ENCODE measurements around the gene HMGA1. TPM values are rescaled to one million over a fixed set of nuclear protein-coding genes. Genes with fewer than 3 reads are reported as not detected.
A peak's percentile ranks its signal among the peaks of the same experiment; 100 is the strongest.

Gene HMGA1
- 28.1 TPM for total RNA-seq (2013)
- 10 to 100 TPM; 11.4 to 37.9 (median 17.6) TPM for polyA plus RNA-seq
- 29.4 and 47.2 TPM in 2 replicates for polyA minus RNA-seq
- total RNA-seq = 76.8 to 517 (median 121) reads per million in 11 experiments

- Histone ChIP-seq H3K27me3 (ENCODE audit: control insufficient read depth in 2 of 2, insufficient read depth in 2 of 2, low read length in 2 of 2) (no peaks in the 10 kb centered on the region), H3K4me2 (replicated peaks; ENCODE audit: extremely low read depth, low read length, poor library complexity, severe bottlenecking) (peak within 1 kb of the TSS; percentile 77), H3K4me3 (replicated peaks in 1 of 3; ENCODE audit: low read depth in 2 of 3, low read length in 3 of 3) (peak within 1 kb of the TSS; percentile 54 to 90 (median 79)), H2AFZ (ENCODE audit: insufficient read depth, low read depth, low read length, poor library complexity, severe bottlenecking) (peak within 1 kb of the TSS; percentile 38), H3K36me3 (replicated peaks in 1 of 2; ENCODE audit: control insufficient read depth in 1 of 2, insufficient read depth in 2 of 2, low read length in 2 of 2) (peaks cover 8 to 15% of the 10 kb centered on the region in 2 donors), H3K4me1 (ENCODE audit: control insufficient read depth in 1 of 2, insufficient read depth in 2 of 2, low read length in 2 of 2) (peaks cover 16 to 31% of the 10 kb centered on the region in 2 donors), H3K9ac (ENCODE audit: insufficient read depth, low read length, poor library complexity, severe bottlenecking) (peak within 1 kb of the TSS; percentile 89), H3K9me3 (replicated peaks in 1 of 2; ENCODE audit: control insufficient read depth in 1 of 2, insufficient read depth in 1 of 2, low read length in 2 of 2) (no peaks in the 10 kb centered on the region), H3K79me2 (ENCODE audit: insufficient read depth, low read length) (peaks cover 30% of the 10 kb centered on the region), H4K20me1 (ENCODE audit: insufficient read depth, low read length) (peaks cover 37% of the 10 kb centered on the region), H3K27ac (ENCODE audit: low read depth in 1 of 2, low read length in 2 of 2) (peak within 1 kb of the TSS; percentile 86 to 97)
- H3K9me3 Mint-ChIP-seq = no peaks in the 10 kb centered on the region
- peaks cover 18 to 30% of the 10 kb centered on the region in 2 donors for H3K36me3 Mint-ChIP-seq
- peak within 1 kb of the TSS; percentile 84 to 87 for H3K4me3 Mint-ChIP-seq
- intact Hi-C loops (cut with micrococcal nuclease) = loop anchor here in 1 of 2 donors (1.0 kb wide), 2 partner anchors 8 to 12 kb away; no protein-coding TSS in a partner anchor
- peak; percentile 86 to 93 (median 90) for DNase-seq
- WGBS (ENCODE audit: insufficient coverage) = under 1% methylated on average over 71 of the region's 91 CpGs
- TF ChIP-seq, protein P1, sequence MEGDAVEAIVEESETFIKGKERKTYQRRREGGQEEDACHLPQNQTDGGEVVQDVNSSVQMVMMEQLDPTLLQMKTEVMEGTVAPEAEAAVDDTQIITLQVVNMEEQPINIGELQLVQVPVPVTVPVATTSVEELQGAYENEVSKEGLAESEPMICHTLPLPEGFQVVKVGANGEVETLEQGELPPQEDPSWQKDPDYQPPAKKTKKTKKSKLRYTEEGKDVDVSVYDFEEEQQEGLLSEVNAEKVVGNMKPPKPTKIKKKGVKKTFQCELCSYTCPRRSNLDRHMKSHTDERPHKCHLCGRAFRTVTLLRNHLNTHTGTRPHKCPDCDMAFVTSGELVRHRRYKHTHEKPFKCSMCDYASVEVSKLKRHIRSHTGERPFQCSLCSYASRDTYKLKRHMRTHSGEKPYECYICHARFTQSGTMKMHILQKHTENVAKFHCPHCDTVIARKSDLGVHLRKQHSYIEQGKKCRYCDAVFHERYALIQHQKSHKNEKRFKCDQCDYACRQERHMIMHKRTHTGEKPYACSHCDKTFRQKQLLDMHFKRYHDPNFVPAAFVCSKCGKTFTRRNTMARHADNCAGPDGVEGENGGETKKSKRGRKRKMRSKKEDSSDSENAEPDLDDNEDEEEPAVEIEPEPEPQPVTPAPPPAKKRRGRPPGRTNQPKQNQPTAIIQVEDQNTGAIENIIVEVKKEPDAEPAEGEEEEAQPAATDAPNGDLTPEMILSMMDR (IDR thresholded peaks at IDR 0.05) = no peak
- H3K27ac Mint-ChIP-seq = peak within 1 kb of the TSS; percentile 90 to 97 (median 95)
- H3K4me1 Mint-ChIP-seq = peaks cover 23% of the 10 kb centered on the region
- peaks cover 0 to 2% (median 1%) of the 10 kb centered on the region in 3 donors for H3K27me3 Mint-ChIP-seq (ENCODE audit: low read depth in 3 of 3)
Observed at GRCh38 chr6:34236443-34237315, at the start of gene HMGA1. Gene HMGA1 (plus strand): TSS chr6:34236873. CDS start chr6:34240781, 3,908 bp downstream.

DNA sequence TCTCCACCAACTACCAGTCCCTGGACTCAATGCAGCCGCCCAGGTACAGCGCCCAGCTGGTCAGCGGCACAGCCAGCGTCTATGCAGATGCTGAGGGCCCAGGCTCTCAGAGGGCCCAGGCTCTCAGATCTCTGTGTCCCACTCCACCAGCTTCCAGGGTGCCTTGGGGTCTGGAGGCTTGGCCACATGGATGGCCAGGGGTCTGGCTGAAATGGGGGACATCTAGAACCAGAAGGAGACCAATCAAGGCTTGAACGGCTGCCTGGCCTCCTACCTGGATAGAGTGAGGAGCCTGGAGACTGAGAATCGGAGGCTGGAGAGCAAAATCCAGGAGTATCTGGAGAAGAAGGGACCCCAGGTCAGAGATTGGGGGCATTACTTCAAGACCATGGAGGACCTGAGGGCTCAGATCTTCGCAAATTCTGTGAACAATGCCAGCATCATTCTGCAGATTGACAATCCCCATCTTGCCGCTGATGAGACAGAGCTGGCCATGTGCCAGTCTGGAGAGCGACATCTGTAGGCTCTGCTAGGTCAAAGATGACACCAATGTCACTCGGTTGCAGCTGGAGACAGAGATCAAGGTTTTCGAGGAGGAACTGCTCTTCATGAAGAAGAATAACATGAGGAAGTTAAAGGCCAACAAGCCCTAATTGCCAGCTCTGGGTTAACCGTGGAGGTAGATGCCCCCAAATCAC, 46.7 kb upstream of the HMGA1 start:
- H2AFZ ChIP-seq (ENCODE audit: insufficient read depth, low read depth, low read length, poor library complexity, severe bottlenecking) = peak overlapping the region; percentile 50

More for the DNA sequence above, 46.7 kb upstream of the HMGA1 start:
- Mint-ChIP-seq H3K4me3 (no peak overlapping the region), H3K27ac (peak overlapping the region in 5 of 7 donors; percentile 8 to 86 (median 55)), H3K9me3 (peaks cover 0 to 2% (median 0%) of the 10 kb centered on the region in 7 donors), H3K4me1 (peaks cover 12% of the 10 kb centered on the region), H3K36me3 (no peaks in the 10 kb centered on the region), H3K27me3 (ENCODE audit: low read depth in 3 of 3) (peaks cover 1 to 5% (median 2%) of the 10 kb centered on the region in 3 donors)
- no peaks in the 10 kb centered on the region for H3K36me3 ChIP-seq (replicated peaks in 1 of 2; ENCODE audit: control insufficient read depth in 1 of 2, insufficient read depth in 2 of 2, low read length in 2 of 2)
- intact Hi-C loops (cut with micrococcal nuclease) = no loop called here
- peak; percentile 80 to 87 (median 82) for DNase-seq
- H3K4me2 ChIP-seq (replicated peaks; ENCODE audit: extremely low read depth, low read length, poor library complexity, severe bottlenecking) = no peak overlapping the region
- H3K9me3 ChIP-seq (replicated peaks in 1 of 2; ENCODE audit: control insufficient read depth in 1 of 2, insufficient read depth in 1 of 2, low read length in 2 of 2) = no peaks in the 10 kb centered on the region
- H3K27ac ChIP-seq (ENCODE audit: low read depth in 1 of 2, low read length in 2 of 2) = peak overlapping the region in 1 of 2 donors; percentile 26
- H4K20me1 ChIP-seq (ENCODE audit: insufficient read depth, low read length) = no peaks in the 10 kb centered on the region
- peaks cover 14% of the 10 kb centered on the region in 2 donors for H3K4me1 ChIP-seq (ENCODE audit: control insufficient read depth in 1 of 2, insufficient read depth in 2 of 2, low read length in 2 of 2)
- no peaks in the 10 kb centered on the region for H3K79me2 ChIP-seq (ENCODE audit: insufficient read depth, low read length)
- no peak overlapping the region for H3K9ac ChIP-seq (ENCODE audit: insufficient read depth, low read length, poor library complexity, severe bottlenecking)
- H3K4me3 ChIP-seq (replicated peaks in 1 of 3; ENCODE audit: low read depth in 2 of 3, low read length in 3 of 3) = no peak overlapping the region
- TF ChIP-seq, protein P1 (IDR thresholded peaks at IDR 0.05) = no peak
- 39% methylated on average over 9 of the region's 12 CpGs for WGBS (ENCODE audit: insufficient coverage)
- H3K27me3 ChIP-seq (ENCODE audit: control insufficient read depth in 2 of 2, insufficient read depth in 2 of 2, low read length in 2 of 2) = no peaks in the 10 kb centered on the region
